ENCODE data around the gene MSH3.

The MSH3 gene

DNA sequence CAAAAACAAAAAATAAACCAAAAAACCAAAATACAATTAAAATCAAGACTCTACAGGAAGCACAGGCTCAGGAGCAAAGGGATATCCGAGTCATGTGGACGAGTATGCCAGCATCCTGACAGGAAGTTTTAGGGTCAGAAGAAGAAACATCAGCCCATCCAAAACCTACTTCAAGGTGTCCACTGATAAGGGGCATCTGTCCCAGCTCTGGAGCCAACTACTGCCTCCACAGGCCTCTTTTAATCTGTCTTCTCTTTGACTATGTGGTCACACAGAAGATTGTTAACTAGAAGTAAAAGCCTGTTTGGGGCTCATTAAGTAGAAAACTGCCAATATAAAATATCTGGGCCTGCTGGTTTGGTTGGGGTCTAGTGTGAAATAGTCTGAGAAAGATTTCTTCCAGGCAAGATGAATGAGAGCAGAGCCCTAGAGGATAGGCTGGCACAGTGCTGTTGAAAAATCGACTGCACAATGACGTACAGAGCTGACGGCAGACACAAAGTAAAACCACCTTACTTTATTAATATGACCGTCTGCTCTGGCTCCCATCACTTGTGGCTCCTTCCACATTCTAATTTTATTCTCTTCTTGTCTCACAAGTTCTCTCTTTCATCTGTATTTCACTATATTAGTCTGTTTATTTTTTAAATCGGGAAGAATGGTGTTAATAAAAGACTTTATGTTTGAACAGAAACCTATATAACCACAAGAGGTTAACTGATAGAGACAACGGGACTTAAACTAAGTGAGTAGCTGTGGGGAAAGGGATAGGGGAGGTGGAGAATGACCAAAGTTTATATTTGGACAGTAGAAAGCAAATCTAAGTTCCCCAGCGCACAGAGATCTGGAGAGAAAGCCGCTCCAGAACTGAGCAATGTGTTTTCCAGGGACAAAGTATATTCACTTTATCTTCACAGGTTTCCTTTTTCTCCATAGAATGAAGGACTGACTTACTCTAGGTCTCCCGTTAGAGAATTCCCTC lies 22.9 kb upstream of the MSH3 start:
- H3K4me3 ChIP-seq (ENCODE audit: low read depth, low read length): no peak overlapping the region
- DNase-seq (ENCODE audit: low read depth): no peak
- no peak for TF ChIP-seq CTCF (conservative IDR thresholded peaks at IDR 0.05; ENCODE audit: low read depth, low read length)

GRCh38 chr5:80632700-80633099 lies 21.8 kb upstream of the MSH3 start:
- no peak for TF ChIP-seq CTCF (conservative IDR thresholded peaks at IDR 0.05; ENCODE audit: low read depth, low read length)
- no peak for DNase-seq (ENCODE audit: low read depth)
- no peak overlapping the region for H3K4me3 ChIP-seq (ENCODE audit: low read depth, low read length)

GRCh38 chr5:80634193-80634592 lies 20.3 kb upstream of the MSH3 start:
- H3K4me3 ChIP-seq (ENCODE audit: low read depth, low read length): no peak overlapping the region
- DNase-seq (ENCODE audit: low read depth): no peak
- no peak for TF ChIP-seq CTCF (conservative IDR thresholded peaks at IDR 0.05; ENCODE audit: low read depth, low read length)

DNA sequence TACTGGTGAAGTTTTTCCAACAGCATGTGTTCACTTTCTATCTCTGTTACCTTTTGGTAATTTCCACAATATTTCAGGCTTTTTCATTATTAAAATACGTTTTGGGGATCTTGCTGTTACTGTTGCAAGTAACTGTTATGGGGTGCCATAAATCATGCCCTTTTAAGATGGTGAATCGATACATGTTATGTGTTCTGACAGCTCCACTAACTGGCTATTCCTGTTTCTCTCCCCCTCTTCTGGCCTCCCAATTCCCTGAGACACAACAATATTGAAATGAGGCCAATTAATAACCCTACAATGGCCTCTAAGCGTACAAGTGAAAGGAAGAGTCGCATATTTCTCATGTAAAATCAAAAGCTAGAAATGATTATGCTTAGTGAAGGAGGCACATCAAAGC lies 13.1 kb upstream of the MSH3 start:
- DNase-seq (ENCODE audit: low read depth): no peak
- TF ChIP-seq CTCF (conservative IDR thresholded peaks at IDR 0.05; ENCODE audit: low read depth, low read length): no peak
- no peak overlapping the region for H3K4me3 ChIP-seq (ENCODE audit: low read depth, low read length)

- H3K4me3 ChIP-seq (ENCODE audit: low read depth, low read length): no peak overlapping the region
- no peak for TF ChIP-seq CTCF (conservative IDR thresholded peaks at IDR 0.05; ENCODE audit: low read depth, low read length)
- DNase-seq (ENCODE audit: low read depth): peak; percentile 37
These were observed 9.6 kb upstream of the MSH3 start for GRCh38 chr5:80644900-80645299.

- DNase-seq (ENCODE audit: low read depth): no peak
- no peak for TF ChIP-seq CTCF (conservative IDR thresholded peaks at IDR 0.05; ENCODE audit: low read depth, low read length)
- no peak overlapping the region for H3K4me3 ChIP-seq (ENCODE audit: low read depth, low read length)
These were observed 7.5 kb upstream of the MSH3 start for GRCh38 chr5:80646926-80647325.

- TF ChIP-seq CTCF (conservative IDR thresholded peaks at IDR 0.05; ENCODE audit: low read depth, low read length): no peak
- H3K4me3 ChIP-seq (ENCODE audit: low read depth, low read length): peak overlapping the region; percentile 98
- no peak for DNase-seq (ENCODE audit: low read depth)
These were observed 950 bp upstream of the MSH3 start for GRCh38 chr5:80653502-80653901.

Data from choroid plexus epithelial cell (primary cell).